ENCODE measurements around the gene TTC34.
"Not testable (repeated sequence)": the region's sequence is repeated elsewhere in the genome, so short reads cannot be mapped to it uniquely, and the experiment has no call there.

Gene TTC34

DNA sequence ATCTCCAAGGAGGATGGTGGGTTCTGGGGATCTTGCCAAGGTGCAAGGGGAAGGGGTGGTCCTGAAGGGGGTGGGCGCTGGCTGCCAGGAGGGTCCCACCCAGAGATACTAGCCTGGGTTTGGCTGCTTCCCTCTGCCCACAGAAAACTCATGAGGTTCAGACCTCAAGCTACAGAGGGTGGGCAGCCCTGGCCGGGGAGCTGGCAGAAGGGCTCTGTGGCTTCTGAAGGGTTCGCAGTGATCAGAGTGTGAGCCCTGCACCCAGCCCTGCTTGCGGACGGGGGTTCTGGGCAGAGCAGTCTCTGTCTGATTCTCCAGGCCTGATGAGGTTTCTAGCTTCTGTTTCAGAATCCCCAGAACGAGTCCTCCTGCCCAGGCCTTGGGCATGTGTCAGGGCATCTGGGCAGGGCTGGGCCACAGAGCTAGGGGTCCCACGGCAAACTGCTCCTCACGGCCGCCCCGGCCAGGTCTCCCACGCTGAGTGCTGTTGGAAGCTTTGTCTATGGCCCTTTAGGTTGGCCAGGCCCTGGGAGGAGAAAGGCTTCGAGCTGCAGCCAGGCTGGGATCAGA lies 168.0 kb downstream of the TTC34 start:
- Mint-ChIP-seq H3K36me3 (no peaks in the 10 kb centered on the region), H3K27me3 (peaks cover 11% of the 10 kb centered on the region), H3K9me3 (ENCODE audit: low read depth) (no peaks in the 10 kb centered on the region), H3K4me3 (no peak overlapping the region), H3K27ac (no peak overlapping the region), H3K4me1 (ENCODE audit: low read depth) (peaks cover 10% of the 10 kb centered on the region)

DNA sequence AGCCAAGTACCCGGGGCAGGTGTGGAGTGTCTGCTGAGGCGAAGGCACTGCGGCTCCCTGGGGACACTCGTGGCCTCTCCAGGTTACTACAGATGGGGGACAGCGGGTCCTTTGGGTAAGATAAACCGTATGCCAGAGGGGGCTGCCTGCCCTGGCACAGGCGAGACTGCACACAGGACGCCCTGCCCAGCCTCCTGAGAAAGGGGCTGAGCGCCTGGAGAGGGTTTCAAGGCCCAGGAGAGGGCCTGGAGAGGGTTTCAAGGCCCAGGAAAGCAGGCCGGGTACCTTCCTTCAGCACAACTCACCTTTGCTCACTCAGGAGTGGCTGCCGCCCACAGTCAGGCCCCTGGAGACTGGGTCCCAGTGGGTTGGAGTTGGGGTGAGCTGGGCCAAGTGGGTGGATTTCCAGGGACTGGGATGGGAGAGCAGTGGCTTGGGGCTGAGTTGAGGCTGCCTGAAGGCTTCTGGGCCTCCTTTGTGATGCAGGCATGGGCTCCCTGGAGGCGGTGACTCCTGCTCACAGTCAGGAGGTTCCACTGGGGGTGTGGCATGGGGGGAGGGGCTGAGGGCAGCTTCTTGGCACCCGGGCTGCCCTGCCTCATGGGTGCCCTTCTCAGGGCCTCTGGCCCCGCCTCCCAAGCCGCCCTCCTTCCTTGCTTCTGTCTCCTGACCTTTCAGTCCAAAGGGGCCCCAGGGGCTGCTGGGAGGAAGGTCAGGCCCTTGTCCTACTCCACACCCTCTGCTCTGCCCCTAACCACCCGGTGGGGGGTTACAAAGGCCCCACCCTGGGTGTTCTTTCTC lies 168.7 kb downstream of the TTC34 start, which contains the start of gene MMEL1:
TSS of gene MMEL1 (minus strand) at position 456 of the 801 bp plus-strand sequence. CDS start 3,532 bp downstream, outside the sequence.
- peaks cover 10% of the 10 kb centered on the region for H3K4me1 Mint-ChIP-seq (ENCODE audit: low read depth)
- H3K27me3 Mint-ChIP-seq, result peaks cover 11% of the 10 kb centered on the region
- no peaks in the 10 kb centered on the region for H3K36me3 Mint-ChIP-seq
- H3K4me3 Mint-ChIP-seq, result no peak within 1 kb of the TSS
- H3K9me3 Mint-ChIP-seq (ENCODE audit: low read depth), result no peaks in the 10 kb centered on the region
- no peak within 1 kb of the TSS for H3K27ac Mint-ChIP-seq

DNA sequence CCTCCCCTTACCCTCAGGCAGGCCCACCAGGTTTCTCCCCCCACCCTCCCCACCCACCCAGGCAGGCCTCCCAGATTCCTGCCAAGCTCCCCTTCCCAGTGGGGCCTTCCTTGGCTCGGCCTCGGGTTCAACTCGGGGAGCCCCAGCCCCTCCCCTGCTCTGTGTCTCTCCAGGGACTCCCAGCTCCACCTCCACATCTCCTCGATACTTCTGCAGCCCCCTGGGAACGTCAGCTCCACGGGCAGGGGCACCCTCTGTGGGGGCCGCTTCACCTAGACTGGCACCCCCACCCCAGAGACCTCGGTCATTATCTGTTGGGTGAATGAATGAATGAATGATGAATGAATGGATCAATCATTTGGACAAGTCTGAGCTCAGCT lies 169.5 kb downstream of the TTC34 start:
- Mint-ChIP-seq H3K36me3 (no peaks in the 10 kb centered on the region), H3K4me3 (no peak overlapping the region), H3K27ac (no peak overlapping the region), H3K27me3 (peaks cover 13% of the 10 kb centered on the region), H3K4me1 (ENCODE audit: low read depth) (peaks cover 14% of the 10 kb centered on the region), H3K9me3 (ENCODE audit: low read depth) (no peaks in the 10 kb centered on the region)

DNA sequence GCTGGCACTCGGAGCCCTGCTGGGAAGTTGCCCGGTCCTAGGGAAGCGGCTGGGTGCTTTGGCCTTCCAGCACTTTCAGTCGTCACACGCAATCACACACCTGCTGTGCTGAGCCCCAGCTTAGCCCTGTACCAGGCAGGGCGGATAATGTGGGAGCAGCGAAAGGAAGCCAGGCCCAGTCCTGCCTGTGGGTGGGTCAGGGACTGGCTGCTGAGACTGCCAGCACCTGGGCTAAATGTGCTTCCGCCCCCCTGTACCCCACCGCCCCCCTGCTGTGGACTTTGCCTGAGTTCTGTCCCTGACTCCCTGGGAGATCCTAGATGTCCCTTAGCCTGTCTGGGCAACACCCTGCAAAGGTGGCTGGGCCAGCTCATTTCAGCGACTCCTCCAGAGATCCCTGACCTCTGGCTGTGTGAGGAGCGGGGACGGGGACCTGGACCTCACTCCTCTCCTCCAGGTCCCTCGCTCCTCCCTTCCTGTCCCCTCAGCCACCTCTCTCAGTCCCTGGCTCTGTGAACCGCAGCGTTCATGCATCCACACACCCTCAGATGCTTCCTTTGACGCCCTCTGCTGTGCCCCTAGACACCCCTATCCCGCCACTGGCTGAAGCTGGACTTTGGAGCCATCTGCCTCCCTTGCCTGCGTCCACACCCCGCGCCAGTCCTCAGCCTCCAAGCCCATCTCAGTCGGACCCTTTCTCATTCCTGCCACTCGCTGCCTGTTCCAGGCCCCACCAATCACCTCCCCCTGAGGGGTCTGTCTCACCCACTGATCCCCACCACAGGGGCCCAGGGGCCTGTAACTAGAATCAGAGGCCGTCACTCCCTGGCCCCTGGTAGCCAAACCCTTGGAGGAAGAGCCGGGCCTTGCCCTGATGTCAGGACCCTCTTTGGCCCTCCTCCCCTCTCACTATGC lies 170.1 kb downstream of the TTC34 start:
- no peaks in the 10 kb centered on the region for H3K36me3 Mint-ChIP-seq
- H3K4me1 Mint-ChIP-seq (ENCODE audit: low read depth), result peaks cover 14% of the 10 kb centered on the region
- no peak overlapping the region for H3K27ac Mint-ChIP-seq
- H3K9me3 Mint-ChIP-seq (ENCODE audit: low read depth), result no peaks in the 10 kb centered on the region
- H3K27me3 Mint-ChIP-seq, result peaks cover 17% of the 10 kb centered on the region
- H3K4me3 Mint-ChIP-seq, result no peak overlapping the region

DNA sequence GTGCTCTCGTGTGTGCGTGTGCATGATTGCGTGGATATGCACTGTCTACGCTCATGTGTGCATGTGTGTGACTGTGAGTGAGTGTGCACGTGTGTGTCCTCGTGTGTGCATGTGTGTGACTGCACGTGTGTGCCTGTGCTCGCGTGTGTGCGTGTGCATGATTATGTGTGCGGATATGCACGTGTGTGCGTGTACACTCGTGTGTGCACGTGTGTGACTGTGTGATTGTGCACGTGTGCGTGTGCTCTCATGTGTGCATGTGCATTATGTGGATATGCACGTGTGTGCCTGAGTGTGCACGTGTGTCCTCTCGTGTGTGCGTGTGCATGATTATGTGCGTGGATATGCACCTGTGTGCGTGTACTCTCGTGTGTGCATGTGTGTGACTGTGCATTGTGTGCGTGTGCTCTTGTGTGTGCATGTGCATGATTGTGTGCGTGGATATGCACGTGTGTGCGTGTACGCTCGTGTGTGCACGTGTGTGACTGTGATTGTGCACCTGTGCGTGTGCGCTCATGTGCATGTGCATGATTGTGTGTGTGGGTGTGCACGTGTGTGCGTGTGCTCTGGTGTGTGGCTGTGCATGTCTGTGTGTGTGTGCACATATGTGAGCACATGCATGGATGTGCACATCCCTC lies 170.9 kb downstream of the TTC34 start:
- Mint-ChIP-seq H3K4me1 (ENCODE audit: low read depth) (peaks cover 14% of the 10 kb centered on the region), H3K9me3 (ENCODE audit: low read depth) (no peaks in the 10 kb centered on the region), H3K27me3 (peaks cover 24% of the 10 kb centered on the region), H3K27ac (no peak overlapping the region), H3K4me3 (peak overlapping the region; percentile 9), H3K36me3 (peaks cover 3% of the 10 kb centered on the region)

DNA sequence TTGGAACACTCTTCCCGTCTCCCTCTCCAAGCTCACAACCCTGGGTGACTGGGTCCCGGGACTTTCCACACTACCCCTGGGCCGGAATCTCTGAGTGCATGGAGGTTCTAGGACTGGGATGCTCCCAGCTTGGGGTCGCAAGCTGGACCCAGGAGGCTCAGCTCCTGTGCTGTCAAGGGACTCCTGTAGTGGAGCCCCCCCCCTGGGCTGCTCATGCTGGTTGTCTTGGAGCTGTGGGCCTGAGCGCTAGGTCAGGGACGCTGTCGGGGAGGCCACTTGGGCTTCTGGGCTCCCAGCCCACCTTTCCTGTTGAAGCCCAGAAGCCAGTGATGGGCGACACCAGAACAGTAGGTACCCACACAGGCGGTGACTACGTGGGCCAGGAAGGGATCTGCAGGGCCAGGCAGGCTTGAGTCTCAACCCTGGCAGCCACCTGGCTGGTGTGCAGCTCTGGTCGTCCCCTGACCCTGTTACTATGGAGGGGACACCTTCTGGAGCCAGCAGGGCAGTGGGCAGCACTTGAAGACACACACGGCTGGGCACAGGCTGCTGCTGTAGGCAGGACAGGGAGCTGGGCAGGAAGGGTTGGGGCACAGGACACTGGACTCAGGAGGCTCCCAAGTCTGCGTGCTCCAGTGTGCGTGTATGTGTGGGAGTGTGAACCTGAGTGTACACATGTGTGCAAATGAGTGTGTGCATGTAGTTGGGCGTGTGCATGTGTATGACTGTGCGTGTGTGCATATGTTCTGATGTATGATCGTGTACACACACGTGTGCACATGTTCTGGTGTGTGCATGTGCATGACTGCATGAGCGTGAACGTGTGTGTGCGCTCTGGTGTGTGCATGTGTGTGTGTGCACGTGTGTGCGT lies 171.6 kb downstream of the TTC34 start:
- Mint-ChIP-seq H3K9me3 (ENCODE audit: low read depth) (no peaks in the 10 kb centered on the region), H3K27me3 (peaks cover 27% of the 10 kb centered on the region)

DNA sequence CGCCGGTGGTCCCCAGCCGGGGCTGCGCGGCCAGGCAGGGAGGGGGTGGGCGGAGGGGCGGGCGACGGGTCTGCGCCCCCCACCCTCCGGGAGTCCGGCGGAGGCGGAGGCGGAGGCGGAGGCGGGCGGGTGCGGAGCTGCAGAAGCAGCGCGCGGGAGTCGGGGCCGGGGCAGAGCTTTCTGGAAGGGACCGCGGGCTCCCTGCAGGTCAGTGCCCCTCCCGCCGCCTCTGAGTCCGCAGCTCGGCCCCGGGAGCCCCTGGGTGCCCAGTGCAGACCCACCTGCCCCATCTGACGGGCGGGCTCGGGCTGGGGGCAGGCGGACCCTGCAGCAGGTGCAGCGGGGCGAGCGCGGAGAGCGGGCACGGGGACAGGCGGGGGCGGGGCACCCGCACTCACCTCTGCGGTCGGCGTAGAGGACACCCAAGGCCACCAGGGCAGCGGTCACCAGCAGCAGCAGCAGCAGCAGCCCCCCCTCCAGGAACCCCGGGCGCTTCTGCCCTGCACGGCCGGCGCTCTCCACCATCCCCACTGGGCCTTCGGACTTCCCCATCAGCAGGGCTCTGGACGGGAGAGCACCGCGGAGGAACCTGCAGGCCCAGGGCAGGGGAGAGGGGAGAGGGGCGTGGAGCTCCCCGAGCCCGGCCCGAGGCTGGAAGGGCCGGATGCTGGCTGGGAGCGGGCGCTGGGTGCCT lies 172.4 kb downstream of the TTC34 start:
- H3K27me3 Mint-ChIP-seq, result peaks cover 31% of the 10 kb centered on the region
- H3K4me1 Mint-ChIP-seq (ENCODE audit: low read depth), result peaks cover 14% of the 10 kb centered on the region
- H3K36me3 Mint-ChIP-seq, result peaks cover 3% of the 10 kb centered on the region
- H3K27ac Mint-ChIP-seq, result no peak overlapping the region
- H3K9me3 Mint-ChIP-seq (ENCODE audit: low read depth), result no peaks in the 10 kb centered on the region
- no peak overlapping the region for H3K4me3 Mint-ChIP-seq

More for the DNA sequence above, 171.6 kb downstream of the TTC34 start:
- Mint-ChIP-seq H3K4me1 (ENCODE audit: low read depth) (peaks cover 14% of the 10 kb centered on the region), H3K4me3 (peak overlapping the region; percentile 49), H3K36me3 (peaks cover 3% of the 10 kb centered on the region), H3K27ac (no peak overlapping the region)

DNA sequence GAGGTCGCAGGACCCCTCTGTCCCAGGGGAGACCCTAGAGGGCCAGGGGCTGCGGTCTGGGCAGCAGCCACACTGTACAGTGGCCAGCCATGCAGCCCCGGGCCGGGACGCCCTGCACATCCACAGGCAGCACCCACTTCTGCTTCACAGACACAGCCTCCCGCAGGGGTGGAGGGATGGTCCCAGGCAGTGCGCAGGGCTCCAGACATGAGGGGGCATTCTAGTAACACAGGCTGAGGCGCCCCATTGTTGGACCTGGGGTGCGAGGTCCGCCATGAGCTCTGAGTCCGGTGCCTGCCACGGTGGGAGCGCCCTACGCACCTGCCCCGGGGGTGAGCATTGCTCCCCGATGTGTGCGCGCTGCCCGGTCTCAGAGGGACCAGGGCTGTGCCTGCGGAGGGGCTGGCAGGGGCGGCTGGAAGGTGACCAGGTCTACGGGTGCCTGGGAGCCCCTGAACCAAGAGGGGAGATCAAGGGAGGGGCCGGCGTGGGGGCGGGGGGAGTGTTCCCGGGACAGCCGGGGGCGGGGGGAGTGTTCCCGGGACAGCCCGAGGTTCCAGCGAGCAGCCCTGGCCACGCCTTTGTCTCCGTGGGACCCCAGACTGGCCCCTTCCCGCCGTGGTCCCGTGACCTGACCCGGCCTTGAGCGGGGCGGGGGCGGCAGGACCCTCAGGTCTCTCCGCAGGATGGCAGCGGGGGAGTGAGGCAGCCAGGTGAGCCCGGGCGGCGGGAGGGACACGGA lies 173.1 kb downstream of the TTC34 start:
- Mint-ChIP-seq H3K27me3 (peaks cover 31% of the 10 kb centered on the region), H3K9me3 (ENCODE audit: low read depth) (no peaks in the 10 kb centered on the region), H3K4me3 (peak overlapping the region; percentile 10)

DNA sequence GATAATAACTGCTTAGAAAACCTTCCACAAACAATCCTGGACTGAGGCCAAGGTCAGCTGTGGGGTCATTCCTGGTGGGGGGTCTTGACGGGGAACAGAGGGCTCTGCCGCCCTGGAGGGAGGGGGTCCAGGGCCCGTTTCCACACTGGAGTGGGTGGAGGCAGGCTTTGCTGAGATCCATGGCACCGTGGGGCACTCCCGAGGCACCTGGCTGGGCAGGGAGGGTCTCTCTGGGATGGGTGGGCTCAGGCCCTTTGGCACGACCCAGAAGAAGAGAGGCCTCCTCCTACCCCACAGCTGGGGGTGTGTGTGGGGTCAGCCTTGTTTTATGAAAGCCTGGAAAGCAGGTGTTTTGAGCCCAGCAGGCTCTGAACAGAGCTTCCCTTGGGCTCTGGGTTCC lies 173.7 kb downstream of the TTC34 start:
- Mint-ChIP-seq H3K27me3 (peaks cover 31% of the 10 kb centered on the region), H3K4me3 (peak overlapping the region; percentile 38), H3K36me3 (peaks cover 3% of the 10 kb centered on the region), H3K4me1 (ENCODE audit: low read depth) (peaks cover 23% of the 10 kb centered on the region), H3K27ac (no peak overlapping the region), H3K9me3 (ENCODE audit: low read depth) (no peaks in the 10 kb centered on the region)

More for the DNA sequence above, 173.1 kb downstream of the TTC34 start:
- H3K4me1 Mint-ChIP-seq (ENCODE audit: low read depth), result peaks cover 18% of the 10 kb centered on the region
- H3K36me3 Mint-ChIP-seq, result peaks cover 3% of the 10 kb centered on the region
- H3K27ac Mint-ChIP-seq, result no peak overlapping the region

DNA sequence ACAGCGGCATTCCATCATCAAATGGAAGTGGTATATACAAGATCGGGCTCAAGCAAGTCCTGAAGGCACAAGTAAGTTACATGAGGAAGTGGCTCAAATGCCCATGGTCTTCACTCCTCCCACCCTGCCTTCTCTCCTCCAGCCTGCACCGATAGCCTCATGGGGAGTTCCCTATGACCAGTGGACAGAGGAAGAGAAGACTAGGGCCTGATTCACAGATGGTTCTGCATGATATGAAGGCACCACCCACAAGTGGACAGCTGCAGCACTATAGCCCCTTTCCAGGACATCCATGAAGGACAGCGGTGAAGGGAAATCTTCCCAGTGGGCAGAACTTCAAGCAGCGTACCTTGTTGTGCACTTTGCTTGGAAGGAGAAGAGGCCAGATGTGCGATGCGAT lies 175.7 kb downstream of the TTC34 start:
- Mint-ChIP-seq H3K27me3 (peaks cover 30% of the 10 kb centered on the region), H3K4me1 (ENCODE audit: low read depth) (peaks cover 31% of the 10 kb centered on the region)
- H3K9me3 Mint-ChIP-seq (ENCODE audit: low read depth); H3K36me3 Mint-ChIP-seq; H3K27ac Mint-ChIP-seq; H3K4me3 Mint-ChIP-seq: not testable (repeated sequence)

DNA sequence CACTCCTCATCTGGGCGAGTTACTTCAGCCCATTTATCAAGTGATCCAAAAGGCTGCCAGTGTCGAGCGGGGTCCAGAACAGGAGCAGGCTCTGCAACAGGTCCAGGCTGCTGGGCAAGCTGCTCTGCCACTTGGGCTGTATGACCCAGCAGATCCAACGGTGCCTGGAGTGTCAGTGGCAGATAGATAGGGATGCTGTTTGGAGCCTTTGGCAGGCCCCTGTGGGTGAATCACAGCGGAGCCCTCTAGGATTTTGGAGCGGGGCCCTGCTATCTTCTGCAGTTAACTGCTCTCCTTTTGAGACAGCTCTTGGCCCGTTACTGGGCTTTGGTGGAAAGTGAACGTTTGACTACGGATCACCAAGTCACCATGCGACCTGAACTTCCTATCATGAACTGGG lies 176.2 kb downstream of the TTC34 start:
- Mint-ChIP-seq H3K4me3 (no peak overlapping the region), H3K4me1 (ENCODE audit: low read depth) (peaks cover 27% of the 10 kb centered on the region), H3K27ac (no peak overlapping the region), H3K27me3 (peaks cover 25% of the 10 kb centered on the region), H3K36me3 (peaks cover 3% of the 10 kb centered on the region), H3K9me3 (ENCODE audit: low read depth) (no peaks in the 10 kb centered on the region)

DNA sequence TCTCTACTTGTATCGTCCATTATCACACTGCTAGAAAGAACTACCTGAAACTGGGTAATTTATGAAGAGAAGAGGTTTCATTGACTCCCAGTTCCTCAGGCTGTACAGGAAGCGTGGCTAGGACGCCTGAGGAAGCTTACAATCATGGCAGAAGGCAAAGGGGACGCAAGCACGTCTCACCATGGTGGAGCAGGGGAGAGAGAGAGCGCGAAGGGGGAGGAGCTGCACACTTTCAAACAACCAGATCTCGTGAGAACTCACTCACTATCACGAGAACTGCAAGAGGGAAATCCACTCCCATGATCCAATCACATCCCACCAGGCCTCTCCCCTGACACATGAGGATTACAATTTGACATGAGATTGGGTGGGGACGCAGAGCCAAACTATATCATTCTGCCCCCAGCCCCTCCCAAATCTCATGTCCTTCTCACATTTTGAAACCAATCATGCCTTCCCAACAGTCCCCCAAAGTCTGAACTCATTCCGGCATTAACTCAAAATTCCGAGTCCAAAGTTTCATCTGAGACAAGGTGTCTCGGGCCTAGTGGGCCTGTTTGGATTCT lies 176.7 kb downstream of the TTC34 start:
- no peak overlapping the region for H3K27ac Mint-ChIP-seq
- H3K36me3 Mint-ChIP-seq, result peaks cover 3% of the 10 kb centered on the region
- H3K4me1 Mint-ChIP-seq (ENCODE audit: low read depth), result peaks cover 25% of the 10 kb centered on the region
- H3K4me3 Mint-ChIP-seq, result no peak overlapping the region
- peaks cover 23% of the 10 kb centered on the region for H3K27me3 Mint-ChIP-seq
- no peaks in the 10 kb centered on the region for H3K9me3 Mint-ChIP-seq (ENCODE audit: low read depth)

Measured in activated naive CD8-positive, alpha-beta T cell (primary cell).